Ovary (tissue), 9 donors: Measurements from ENCODE around the gene EBF3. TPM values are rescaled to one million over a fixed set of nuclear protein-coding genes. Genes with fewer than 3 reads are reported as not detected.

Source experiments
- DNase-seq, 5 donors: peaks; one replicate each; pipeline ENCODE4 v3.0.0-alpha.2; 2019 to 2020
- H3K27ac ChIP-seq, 2 donors: fragments of 200-600 bp; one replicate each; pipeline versions ENCODE4 v1.5.1 to v1.8.0; 2019 to 2022
- H3K27me3 ChIP-seq: fragments of 200-600 bp; one replicate; pipeline ENCODE4 v1.8.0; 2022
- H3K36me3 ChIP-seq: fragments of 200-600 bp; sonication (generic); one replicate; pipeline ENCODE4 v1.5.1; 2019
- H3K4me1 ChIP-seq: one replicate; pipeline ENCODE4 v1.8.1; 2013; ENCODE audit warnings: mild to moderate bottlenecking, moderate library complexity; ENCODE audit not compliant: insufficient read depth
- H3K4me3 ChIP-seq: fragments of 200-600 bp; sonication (generic); one replicate; pipeline ENCODE4 v1.5.1; 2017
- H3K9me3 ChIP-seq, 2 donors: fragments of 200-600 bp in 1 of 2; sonication (generic) in 1 of 2; one replicate each; pipeline versions ENCODE4 v1.5.1 to v1.8.1; 2013 to 2019; ENCODE audit warnings: mild to moderate bottlenecking in 1 of 2, moderate library complexity in 1 of 2
- EP300 ChIP-seq: sonication (generic); formaldehyde crosslinking; IDR thresholded peaks from one replicate; pipeline ENCODE4 v1.6.1; 2017; ENCODE audit warnings: antibody characterized with exemption
- POLR2A ChIP-seq: fragments of 450-650 bp; IDR thresholded peaks from one replicate; pipeline ENCODE4 v1.6.1; 2017; ENCODE audit warnings: antibody characterized with exemption, mild to moderate bottlenecking, moderate library complexity
- WGBS, 3 donors: extraction: QIAGEN DNeasy Blood & Tissue Kit in 1 of 3; methylation state at CpG; one replicate each; pipeline versions ENCODE4 v1.1.5 to v1.1.7; 2013 to 2017; 5-methylcytosine and 5-hydroxymethylcytosine counted together
- intact Hi-C, 4 donors: fragments of 100-400 bp; cut with DNase I; formaldehyde crosslinking; loops; one replicate each; pipeline versions ENCODE4 v1.11.0 to v1.15.1; 2022 to 2023
- polyA plus RNA-seq, 2 donors: library from polyadenylated mRNA; stranded (reverse); fragments of 200-250 nt in 1 of 2; fragments of 350-450 nt in 1 of 2; fragmentation: Illumina TruSeq in 1 of 2; extraction: RNeasy Lipid Tissue Mini Kit (QIAGEN cat#74804) in 1 of 2; gene quantifications; one replicate each; pipeline ENCODE4 v1.2.3, GENCODE V29; 2013 to 2014
- total RNA-seq, 7 donors: library from RNA; depleted of rRNA in 2 of 7; stranded (reverse); fragments of >200 nt in 2 of 7; fragmentation: NEBNext Ultra II Directional in 3 of 7; extraction: Animal tissue kit (Norgen Biotek cat#: 25700) in 3 of 7; gene quantifications; one replicate each; pipeline versions ENCODE4 v1.1.0 to v1.2.4, GENCODE V29; 2016 to 2023
- TF ChIP-seq, protein P1 (sequence below), 3 donors: fragments of 450-650 bp in 2 of 3; fragments of 200-600 bp in 1 of 3; IDR thresholded peaks; one replicate each; pipeline versions ENCODE4 v1.5.1 to v1.8.0; 2016 to 2022; ENCODE audit warnings: antibody characterized with exemption in 3 of 3, mild to moderate bottlenecking in 1 of 3
- donor health status: DM: no; HTN: no; CAD: no; lungs with moderate emphysema.
- donor health status: DM: no; HTN: no; CAD: no.
- donor health status: Bipolar disorder and iron deficiency.
- donor health status: DM: yes; HTN: yes; CAD: no.
- donor health status: DM: no; HTN: no; CAD: no.
- donor health status: DM: yes; HTN: yes; CAD: no.

EBF3 gene
- total and polyA plus RNA-seq, 9 donors, result 0.15 to 3.6 (median 0.79) TPM

DNA sequence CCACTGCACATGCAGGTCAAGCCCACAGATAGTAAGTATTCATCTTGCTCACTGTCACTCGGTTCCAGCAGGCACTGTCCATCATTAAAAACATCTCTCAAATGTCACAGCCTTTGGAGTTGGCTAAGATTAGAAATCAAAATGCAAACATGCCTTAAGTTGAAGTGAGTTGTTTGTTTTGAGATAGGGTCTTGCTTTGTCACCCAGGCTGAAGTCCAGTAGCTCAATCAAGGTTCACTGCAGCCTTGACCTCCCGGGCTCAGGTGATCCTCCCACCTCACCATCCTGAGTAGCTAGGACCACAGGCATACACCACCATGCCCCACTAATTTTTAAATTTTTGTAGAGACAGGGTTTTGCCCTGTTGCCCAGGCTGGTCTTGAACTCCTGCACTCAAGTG is 98.1 kb downstream of the EBF3 start:
- H3K36me3 ChIP-seq, result no peaks in the 10 kb centered on the region
- no peak for DNase-seq
- WGBS, 3 donors, result 88 to 96% (median 91%) methylated on average over 2 of the region's 2 CpGs
- intact Hi-C loops, result no loop called here
- H3K4me3 ChIP-seq, result no peak overlapping the region
- H3K27me3 ChIP-seq, result no peaks in the 10 kb centered on the region
- TF ChIP-seq POLR2A (no peak), EP300 (no peak)
- TF ChIP-seq, protein P1, sequence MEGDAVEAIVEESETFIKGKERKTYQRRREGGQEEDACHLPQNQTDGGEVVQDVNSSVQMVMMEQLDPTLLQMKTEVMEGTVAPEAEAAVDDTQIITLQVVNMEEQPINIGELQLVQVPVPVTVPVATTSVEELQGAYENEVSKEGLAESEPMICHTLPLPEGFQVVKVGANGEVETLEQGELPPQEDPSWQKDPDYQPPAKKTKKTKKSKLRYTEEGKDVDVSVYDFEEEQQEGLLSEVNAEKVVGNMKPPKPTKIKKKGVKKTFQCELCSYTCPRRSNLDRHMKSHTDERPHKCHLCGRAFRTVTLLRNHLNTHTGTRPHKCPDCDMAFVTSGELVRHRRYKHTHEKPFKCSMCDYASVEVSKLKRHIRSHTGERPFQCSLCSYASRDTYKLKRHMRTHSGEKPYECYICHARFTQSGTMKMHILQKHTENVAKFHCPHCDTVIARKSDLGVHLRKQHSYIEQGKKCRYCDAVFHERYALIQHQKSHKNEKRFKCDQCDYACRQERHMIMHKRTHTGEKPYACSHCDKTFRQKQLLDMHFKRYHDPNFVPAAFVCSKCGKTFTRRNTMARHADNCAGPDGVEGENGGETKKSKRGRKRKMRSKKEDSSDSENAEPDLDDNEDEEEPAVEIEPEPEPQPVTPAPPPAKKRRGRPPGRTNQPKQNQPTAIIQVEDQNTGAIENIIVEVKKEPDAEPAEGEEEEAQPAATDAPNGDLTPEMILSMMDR (IDR thresholded peaks at IDR 0.05), result no peak
- H3K27ac ChIP-seq, result no peak overlapping the region
- H3K4me1 ChIP-seq, result no peaks in the 10 kb centered on the region
- no peaks in the 10 kb centered on the region for H3K9me3 ChIP-seq

- TF ChIP-seq, protein P1 (IDR thresholded peaks at IDR 0.05), result no peak
- no peak for TF ChIP-seq POLR2A
- TF ChIP-seq EP300, result no peak
- DNase-seq, result no peak
- no peaks in the 10 kb centered on the region for H3K4me1 ChIP-seq
- no peaks in the 10 kb centered on the region for H3K9me3 ChIP-seq
- no peaks in the 10 kb centered on the region for H3K27me3 ChIP-seq
- WGBS, 3 donors, result 89 to 93% (median 92%) methylated on average over 7 of the region's 7 CpGs
- H3K27ac ChIP-seq, result no peak overlapping the region
- H3K36me3 ChIP-seq, result no peaks in the 10 kb centered on the region
- intact Hi-C loops, result no loop called here
- no peak overlapping the region for H3K4me3 ChIP-seq
Measured at GRCh38 chr10:129865413-129865812, 98.7 kb downstream of the EBF3 start.

GRCh38 chr10:129864601-129865126 is 99.4 kb downstream of the EBF3 start:
- H3K4me1 ChIP-seq, result no peaks in the 10 kb centered on the region
- no peak overlapping the region for H3K4me3 ChIP-seq
- TF ChIP-seq EP300 (no peak), POLR2A (no peak)
- TF ChIP-seq, protein P1 (IDR thresholded peaks at IDR 0.05), result no peak
- no peaks in the 10 kb centered on the region for H3K27me3 ChIP-seq
- no peak for DNase-seq
- H3K27ac ChIP-seq, result no peak overlapping the region
- intact Hi-C loops, result no loop called here
- H3K36me3 ChIP-seq, result no peaks in the 10 kb centered on the region
- no peaks in the 10 kb centered on the region for H3K9me3 ChIP-seq
- 70 to 83% (median 78%) methylated on average over 9 of the region's 9 CpGs for WGBS, 3 donors

- no peak for DNase-seq
- 89 to 91% (median 90%) methylated on average over 4 of the region's 4 CpGs for WGBS, 3 donors
- H3K36me3 ChIP-seq, result no peaks in the 10 kb centered on the region
- TF ChIP-seq, protein P1 (IDR thresholded peaks at IDR 0.05), result no peak
- TF ChIP-seq POLR2A, result no peak
- no peak for TF ChIP-seq EP300
- H3K27ac ChIP-seq, result no peak overlapping the region
- H3K27me3 ChIP-seq, result no peaks in the 10 kb centered on the region
- no peaks in the 10 kb centered on the region for H3K4me1 ChIP-seq
- H3K4me3 ChIP-seq, result no peak overlapping the region
- H3K9me3 ChIP-seq, result no peaks in the 10 kb centered on the region
- intact Hi-C loops, result no loop called here
Measured at GRCh38 chr10:129864082-129864481, 100.0 kb downstream of the EBF3 start.
